ENCODE measurements around the gene AP5M1.

- TF ChIP-seq CTCF (IDR thresholded peaks at IDR 0.05; ENCODE audit: low read length) = no peak
- no peak for TF ChIP-seq EZH2 (IDR thresholded peaks at IDR 0.05; ENCODE audit: borderline replicate concordance, low read length)
Measured at GRCh38 chr14:57323721-57324120, 55.0 kb downstream of the AP5M1 start.
